Caco-2 (cell line): ENCODE results near the gene TMEM156. TPM values are rescaled to one million over a fixed set of nuclear protein-coding genes. Genes with fewer than 3 reads are reported as not detected.
"Not testable (repeated sequence)": the region's sequence is repeated elsewhere in the genome, so short reads cannot be mapped to it uniquely, and the experiment has no call there.

Experiments
- BruUV-seq: library from RNA; stranded (reverse); fragments of 400-500 nt; replicated peaks from 2 replicates; lab custom pipeline; 2021; lab: Mats Ljungman, UMichigan
- CTCF ChIA-PET: fragments of 300-600 bp; sonication (Branson Sonifier 250); formaldehyde crosslinking; loops from one replicate; lab custom pipeline; 2022; ENCODE audit warnings: antibody characterized with exemption; lab: Charles Lee
- POLR2A ChIA-PET: fragments of 300-600 bp; sonication (Branson Sonifier 250); formaldehyde crosslinking; loops from one replicate; lab custom pipeline; 2022; ENCODE audit warnings: antibody characterized with exemption; lab: Charles Lee
- DNase-seq, 2 experiments: peaks; one replicate each; pipeline versions ENCODE4 v3.0.0 to v3.0.0-alpha.2; 2020 to 2022
- H3K27me3 ChIP-seq: replicated peaks from 2 replicates; pipeline ENCODE4 v1.6.0; 2011; ENCODE audit warnings: low read length; ENCODE audit not compliant: control insufficient read depth, insufficient read depth
- H3K36me3 ChIP-seq: 2 replicates; pipeline ENCODE4 v1.5.1; 2011; ENCODE audit warnings: low read length; ENCODE audit not compliant: control insufficient read depth, insufficient read depth
- H3K4me1 ChIP-seq: fragments of 250-450 bp; sonication (Bioruptor Pico); 2 replicates; pipeline ENCODE4 v1.5.1; 2020; ENCODE audit warnings: mild to moderate bottlenecking
- H3K4me3 ChIP-seq: 2 replicates; pipeline ENCODE4 v1.5.1; 2011; ENCODE audit warnings: low read depth, mild to moderate bottlenecking, control low read depth, low read length
- H3K9me3 ChIP-seq: fragments of 250-450 bp; sonication (Bioruptor Pico); 2 replicates; pipeline ENCODE4 v1.5.1; 2020; ENCODE audit warnings: mild to moderate bottlenecking, moderate library complexity
- H3K27ac Mint-ChIP-seq: one replicate; pipeline ENCODE4 v1.8.0; 2022; ENCODE audit warnings: mixed read lengths; ENCODE audit not compliant: unreplicated experiment
- H3K27me3 Mint-ChIP-seq: one replicate; pipeline ENCODE4 v1.8.0; 2022; ENCODE audit warnings: mixed read lengths; ENCODE audit not compliant: insufficient read depth, unreplicated experiment
- H3K36me3 Mint-ChIP-seq: one replicate; pipeline ENCODE4 v1.8.0; 2022; ENCODE audit warnings: mild to moderate bottlenecking, mixed read lengths; ENCODE audit not compliant: insufficient read depth, unreplicated experiment
- H3K4me1 Mint-ChIP-seq: one replicate; pipeline ENCODE4 v1.8.0; 2022; ENCODE audit warnings: low read depth, mixed read lengths; ENCODE audit not compliant: unreplicated experiment
- H3K4me3 Mint-ChIP-seq: one replicate; pipeline ENCODE4 v1.8.0; 2022; ENCODE audit warnings: mild to moderate bottlenecking, moderate library complexity, mixed read lengths; ENCODE audit not compliant: unreplicated experiment
- H3K9me3 Mint-ChIP-seq: one replicate; pipeline ENCODE4 v1.8.0; 2022; ENCODE audit warnings: mixed read lengths; ENCODE audit not compliant: unreplicated experiment
- CTCF ChIP-seq, 2 experiments: fragments of 200-600 bp in 1 of 2; IDR thresholded peaks; 1 replicate in 1 of 2; 2 replicates in 1 of 2; pipeline versions ENCODE4 v1.5.1 to v1.8.0; 2011 to 2022; ENCODE audit warnings: antibody characterized with exemption in 1 of 2, control low read depth in 1 of 2, inconsistent platforms in 1 of 2, low read depth in 1 of 2, low read length in 1 of 2, mild to moderate bottlenecking in 1 of 2, moderate library complexity in 1 of 2; ENCODE audit not compliant: insufficient read depth in 1 of 2, severe bottlenecking in 1 of 2, unreplicated experiment in 1 of 2
- intact Hi-C: fragments of 100-400 bp; cut with micrococcal nuclease; formaldehyde crosslinking; loops from one replicate; pipeline ENCODE4 v1.10.0; 2022; ENCODE audit not compliant: unreplicated experiment
- total RNA-seq: library from RNA; stranded (reverse); gene quantifications from 2 replicates; pipeline ENCODE4 v1.2.3, GENCODE V29; 2022

Gene TMEM156
- total RNA-seq, 1 experiment from 2014 or later: not detected

GRCh38 chr4:38967260-38968095 is 64.7 kb downstream of the TMEM156 start:
- Mint-ChIP-seq H3K9me3 (no peaks in the 10 kb centered on the region), H3K36me3 (no peaks in the 10 kb centered on the region), H3K4me1 (no peaks in the 10 kb centered on the region), H3K27ac (no peak overlapping the region), H3K4me3 (no peak overlapping the region), H3K27me3 (no peaks in the 10 kb centered on the region)
- no peak for DNase-seq
- Histone ChIP-seq H3K9me3 (no peaks in the 10 kb centered on the region), H3K4me3 (no peak overlapping the region), H3K4me1 (no peaks in the 10 kb centered on the region), H3K27me3 (no peaks in the 10 kb centered on the region), H3K36me3 (no peaks in the 10 kb centered on the region)
- TF ChIP-seq CTCF (IDR thresholded peaks at IDR 0.05; ENCODE audit: insufficient read depth in 1 of 2, low read depth in 1 of 2, low read length in 1 of 2, severe bottlenecking in 1 of 2, unreplicated experiment in 1 of 2): no peak
- no TSS peak for BruUV-seq
- ChIA-PET CTCF (no interaction called here), POLR2A (no interaction called here)
- intact Hi-C loops: no loop called here

GRCh38 chr4:38965866-38966265 is 66.3 kb downstream of the TMEM156 start:
- intact Hi-C loops: no loop called here
- Histone ChIP-seq H3K4me1 (no peaks in the 10 kb centered on the region), H3K9me3 (no peaks in the 10 kb centered on the region), H3K36me3 (no peaks in the 10 kb centered on the region), H3K27me3 (no peaks in the 10 kb centered on the region), H3K4me3 (no peak overlapping the region)
- Mint-ChIP-seq H3K27ac (no peak overlapping the region), H3K36me3 (no peaks in the 10 kb centered on the region), H3K27me3 (no peaks in the 10 kb centered on the region), H3K4me3 (no peak overlapping the region), H3K9me3 (peaks cover 8% of the 10 kb centered on the region), H3K4me1 (no peaks in the 10 kb centered on the region)
- CTCF ChIA-PET: interaction anchor here (0.7 kb wide), 1 partner anchor 18 kb away, joined by 6 read pairs; no protein-coding TSS in a partner anchor
- no TSS peak for BruUV-seq
- TF ChIP-seq CTCF (IDR thresholded peaks at IDR 0.05; ENCODE audit: insufficient read depth in 1 of 2, low read depth in 1 of 2, low read length in 1 of 2, severe bottlenecking in 1 of 2, unreplicated experiment in 1 of 2): no peak
- POLR2A ChIA-PET: no interaction called here
- DNase-seq: no peak

GRCh38 chr4:38964942-38965775 is 67.0 kb downstream of the TMEM156 start:
- H3K4me1 ChIP-seq: no peaks in the 10 kb centered on the region
- no peak for TF ChIP-seq CTCF (IDR thresholded peaks at IDR 0.05; ENCODE audit: insufficient read depth in 1 of 2, low read depth in 1 of 2, low read length in 1 of 2, severe bottlenecking in 1 of 2, unreplicated experiment in 1 of 2)
- Mint-ChIP-seq H3K27ac (no peak overlapping the region), H3K4me3 (no peak overlapping the region), H3K27me3 (no peaks in the 10 kb centered on the region), H3K36me3 (no peaks in the 10 kb centered on the region), H3K9me3 (peaks cover 8% of the 10 kb centered on the region), H3K4me1 (no peaks in the 10 kb centered on the region)
- H3K27me3 ChIP-seq: no peaks in the 10 kb centered on the region
- intact Hi-C loops: no loop called here
- no TSS peak for BruUV-seq
- ChIA-PET CTCF (no interaction called here), POLR2A (interaction anchor here (0.5 kb wide), 1 partner anchor 177 kb away, joined by 5 read pairs; no protein-coding TSS in a partner anchor)
- H3K4me3 ChIP-seq: no peak overlapping the region
- no peaks in the 10 kb centered on the region for H3K9me3 ChIP-seq
- no peaks in the 10 kb centered on the region for H3K36me3 ChIP-seq
- DNase-seq: no peak

- H3K9me3 Mint-ChIP-seq, CTCF ChIA-PET, H3K36me3 ChIP-seq, H3K4me1 ChIP-seq, H3K27me3 ChIP-seq, H3K4me3 ChIP-seq, DNase-seq, BruUV-seq, intact Hi-C loops, POLR2A ChIA-PET, H3K27me3 Mint-ChIP-seq, H3K36me3 Mint-ChIP-seq, H3K27ac Mint-ChIP-seq, H3K4me3 Mint-ChIP-seq, H3K4me1 Mint-ChIP-seq, H3K9me3 ChIP-seq: not testable (repeated sequence)
Measured at GRCh38 chr4:38959248-38959647, 73.0 kb downstream of the TMEM156 start.
